SK-N-SH (cell line): ENCODE measurements around the gene SLC49A3. TPM values are rescaled to one million over a fixed set of nuclear protein-coding genes. Genes with fewer than 3 reads are reported as not detected.

Experiments
- CTCF ChIA-PET: fragments of 300-600, 350-600 bp; formaldehyde crosslinking; extraction: SDS; loops from one replicate; lab custom pipeline; 2021; lab: Yijun Ruan, JAX
- POLR2A ChIA-PET: fragments of 350-600 bp; sonication (Branson Sonifier 250); formaldehyde crosslinking; extraction: SDS; loops from one replicate; lab custom pipeline; 2020; ENCODE audit warnings: antibody characterized with exemption, inconsistent platforms; lab: Yijun Ruan, JAX
- DNase-seq: peaks from one replicate; pipeline ENCODE4 v3.0.0; 2012
- H2AFZ ChIP-seq: fragments of 200-600 bp; sonication (generic); 2 replicates; pipeline ENCODE4 v1.8.1; 2016; ENCODE audit warnings: antibody characterized with exemption, mild to moderate bottlenecking, low read depth
- H3F3A ChIP-seq: fragments of 200-600 bp; sonication (generic); replicated peaks from 2 replicates; pipeline ENCODE3; 2016; ENCODE audit warnings: antibody characterized with exemption, mild to moderate bottlenecking; ENCODE audit not compliant: insufficient read depth
- H3K27ac ChIP-seq, 2 experiments: fragments of 200-500 bp in 1 of 2; fragments of 200-600 bp in 1 of 2; sonication (Bioruptor generic) in 1 of 2; sonication (generic), shearing (Covaris generic) in 1 of 2; 2 replicates each; pipeline versions ENCODE4 v1.5.1 to v1.6.1; 2014 to 2016; ENCODE audit warnings: low read depth in 2 of 2, inconsistent platforms in 1 of 2, low read length in 1 of 2, mild to moderate bottlenecking in 1 of 2, mixed read lengths in 1 of 2
- H3K27me3 ChIP-seq: fragments of 200-600 bp; sonication (generic), shearing (Covaris generic); 2 replicates; pipeline ENCODE4 v1.6.1; 2016; ENCODE audit warnings: mixed run types; ENCODE audit not compliant: insufficient read depth
- H3K36me3 ChIP-seq, 2 experiments: fragments of 200-500 bp in 1 of 2; fragments of 200-600 bp in 1 of 2; sonication (Bioruptor generic) in 1 of 2; sonication (generic) in 1 of 2; replicated peaks in 1 of 2; 2 replicates each; pipeline versions ENCODE3 to v1.5.1; 2014 to 2016; ENCODE audit warnings: low read length in 1 of 2, mild to moderate bottlenecking in 1 of 2; ENCODE audit not compliant: insufficient read depth in 2 of 2, control insufficient read depth in 1 of 2
- H3K4me1 ChIP-seq, 2 experiments: fragments of 200-500 bp in 1 of 2; fragments of 200-600 bp in 1 of 2; sonication (Bioruptor generic) in 1 of 2; sonication (generic), shearing (Covaris generic) in 1 of 2; 2 replicates each; pipeline versions ENCODE4 v1.5.1 to v1.6.1; 2014 to 2016; ENCODE audit warnings: low read depth in 1 of 2, low read length in 1 of 2, mixed run types in 1 of 2; ENCODE audit not compliant: insufficient read depth in 2 of 2, control insufficient read depth in 1 of 2
- H3K4me2 ChIP-seq: fragments of 200-600 bp; sonication (generic), shearing (Covaris generic); 2 replicates; pipeline ENCODE4 v1.6.1; 2017; ENCODE audit warnings: mixed run types
- H3K4me3 ChIP-seq, 2 experiments: fragments of 200-500 bp in 1 of 2; fragments of 200-600 bp in 1 of 2; sonication (Bioruptor generic) in 1 of 2; sonication (generic), shearing (Covaris generic) in 1 of 2; 2 replicates each; pipeline versions ENCODE4 v1.5.1 to v1.8.1; 2014 to 2016; ENCODE audit warnings: low read depth in 2 of 2, inconsistent platforms in 1 of 2, low read length in 1 of 2, mild to moderate bottlenecking in 1 of 2, mixed read lengths in 1 of 2, moderate library complexity in 1 of 2
- H3K79me2 ChIP-seq: fragments of 200-600 bp; sonication (generic); 2 replicates; pipeline ENCODE4 v1.8.1; 2017; ENCODE audit warnings: mild to moderate bottlenecking; ENCODE audit not compliant: insufficient read depth
- H3K9ac ChIP-seq: fragments of 200-600 bp; sonication (generic); 2 replicates; pipeline ENCODE4 v1.6.1; 2017; ENCODE audit warnings: mixed run types
- H3K9me2 ChIP-seq: fragments of 200-600 bp; sonication (generic); 2 replicates; pipeline ENCODE4 v1.6.1; 2017; ENCODE audit warnings: mixed run types
- H3K9me3 ChIP-seq: fragments of 200-600 bp; sonication (generic); 2 replicates; pipeline ENCODE4 v1.6.1; 2017; ENCODE audit warnings: mixed run types, mild to moderate bottlenecking, moderate library complexity
- H4K20me1 ChIP-seq: fragments of 200-600 bp; sonication (generic); 2 replicates; pipeline ENCODE4 v1.6.1; 2017; ENCODE audit warnings: mild to moderate bottlenecking, mixed run types; ENCODE audit not compliant: insufficient read depth
- CHD2 ChIP-seq: fragments of 150-350 bp; IDR thresholded peaks from 2 replicates; pipeline ENCODE4 v1.6.1; 2018; ENCODE audit warnings: low read length; ENCODE audit not compliant: partially characterized antibody
- CTCF ChIP-seq: fragments of 200-600 bp; sonication (generic); IDR thresholded peaks from 2 replicates; pipeline ENCODE4 v1.6.1; 2017; ENCODE audit warnings: antibody characterized with exemption, mild to moderate bottlenecking, moderate library complexity
- ELF1 ChIP-seq: IDR thresholded peaks from 2 replicates; pipeline ENCODE4 v1.4.0; 2012
- EZH2phosphoT487 ChIP-seq: fragments of 200-600 bp; sonication (generic); IDR thresholded peaks from 2 replicates; pipeline ENCODE4 v1.6.1; 2017; ENCODE audit warnings: low read depth, mixed run types, mild to moderate bottlenecking, antibody characterized with exemption, moderate library complexity, borderline replicate concordance
- FOXJ3 ChIP-seq: sonication (generic); formaldehyde crosslinking; IDR thresholded peaks from 2 replicates; pipeline ENCODE4 v1.5.1; 2020; ENCODE audit warnings: mild to moderate bottlenecking, missing genetic modification reagents
- FOXM1 ChIP-seq: IDR thresholded peaks from 2 replicates; pipeline ENCODE4 v1.4.0; 2012; ENCODE audit warnings: low read depth, mild to moderate bottlenecking
- GABPA ChIP-seq: IDR thresholded peaks from 2 replicates; pipeline ENCODE4 v1.4.0; 2012; ENCODE audit warnings: low read depth, mild to moderate bottlenecking
- GATA2 ChIP-seq: sonication (generic); formaldehyde crosslinking; IDR thresholded peaks from 2 replicates; pipeline ENCODE4 v1.5.0; 2020; ENCODE audit warnings: mild to moderate bottlenecking, missing genetic modification reagents
- JUND ChIP-seq: IDR thresholded peaks from 2 replicates; pipeline ENCODE4 v1.4.0; 2012
- MAX ChIP-seq: IDR thresholded peaks from 2 replicates; pipeline ENCODE4 v1.4.0; 2012; ENCODE audit warnings: low read depth
- MXI1 ChIP-seq: IDR thresholded peaks from 2 replicates; pipeline ENCODE4 v1.6.1; 2012; ENCODE audit warnings: mild to moderate bottlenecking, low read depth, low read length, improper control_type of control experiment
- RAD21 ChIP-seq: IDR thresholded peaks from 2 replicates; pipeline ENCODE4 v1.6.1; 2012; ENCODE audit warnings: mild to moderate bottlenecking, low read length
- RFX5 ChIP-seq: IDR thresholded peaks from 2 replicates; pipeline ENCODE4 v1.6.1; 2012; ENCODE audit warnings: mild to moderate bottlenecking, improper control_type of control experiment, low read length
- SMC3 ChIP-seq: IDR thresholded peaks from 2 replicates; pipeline ENCODE4 v1.6.1; 2012; ENCODE audit warnings: low read depth, low read length, improper control_type of control experiment
- USF2 ChIP-seq: fragments of 150-350 bp; IDR thresholded peaks from 2 replicates; pipeline ENCODE4 v1.6.1; 2017; ENCODE audit warnings: antibody characterized with exemption, low read length, low read depth, borderline replicate concordance
- WGBS: methylation state at CpG from one replicate; pipeline ENCODE4 v1.1.6; 2017; ENCODE audit warnings: low lambda C conversion rate; 5-methylcytosine and 5-hydroxymethylcytosine counted together
- polyA plus RNA-seq, 3 experiments: library from polyadenylated mRNA; depleted of rRNA; stranded (reverse); fragments of >200 nt; gene quantifications; 2 replicates each; pipeline ENCODE4 v1.2.3, GENCODE V29; 2012

SLC49A3 gene
- polyA plus RNA-seq, 1 of the 3 experiments (the other 2 are of a cell fraction): 0.05 TPM

- TF ChIP-seq MAX (no peak), MXI1 (no peak), JUND (no peak), CHD2 (no peak)
Measured at GRCh38 chr4:650461-650860, 38.5 kb downstream of the SLC49A3 start (continued).

GRCh38 chr4:649751-650310 lies 39.1 kb downstream of the SLC49A3 start:
- Histone ChIP-seq H3K9me2 (no peaks in the 10 kb centered on the region), H3K27ac (no peak overlapping the region), H3K27me3 (peaks cover 13% of the 10 kb centered on the region; the same call in 1 of the 2 replicates), H3K9ac (no peak overlapping the region), H3K79me2 (no peaks in the 10 kb centered on the region), H4K20me1 (no peaks in the 10 kb centered on the region), H3K36me3 (no peaks in the 10 kb centered on the region), H3F3A (no peaks in the 10 kb centered on the region), H3K4me3 (no peak overlapping the region), H3K4me1 (peaks cover 0 to 2% of the 10 kb centered on the region in 2 experiments; a peak in 1 of 4 replicates), H2AFZ (no peak overlapping the region), H3K4me2 (no peak overlapping the region), H3K9me3 (no peaks in the 10 kb centered on the region)
- ChIA-PET CTCF (interaction anchor here (0.8 kb wide), 1 partner anchor 32 kb away, joined by 3 read pairs; no protein-coding TSS in a partner anchor), POLR2A (no interaction called here)
- TF ChIP-seq USF2 (no peak), GABPA (no peak), FOXJ3 (no peak), SMC3 (no peak), RFX5 (no peak), RAD21 (no peak), CTCF (no peak), EZH2phosphoT487 (no peak), FOXM1 (no peak), GATA2 (CRISPR knock-in tag) (no peak), ELF1 (no peak)
- WGBS: 63% methylated on average over 9 of the region's 13 CpGs
- DNase-seq: no peak
